CD4-positive, alpha-beta T cell treated with Interleukin-17A for 4 hours (primary cell): ENCODE measurements around the gene HS1BP3.

Experiments
- DNase-seq: peaks from one replicate; pipeline ENCODE4 v3.0.0-alpha.2; 2020; ENCODE audit warnings: mixed read lengths

The HS1BP3 gene

DNA sequence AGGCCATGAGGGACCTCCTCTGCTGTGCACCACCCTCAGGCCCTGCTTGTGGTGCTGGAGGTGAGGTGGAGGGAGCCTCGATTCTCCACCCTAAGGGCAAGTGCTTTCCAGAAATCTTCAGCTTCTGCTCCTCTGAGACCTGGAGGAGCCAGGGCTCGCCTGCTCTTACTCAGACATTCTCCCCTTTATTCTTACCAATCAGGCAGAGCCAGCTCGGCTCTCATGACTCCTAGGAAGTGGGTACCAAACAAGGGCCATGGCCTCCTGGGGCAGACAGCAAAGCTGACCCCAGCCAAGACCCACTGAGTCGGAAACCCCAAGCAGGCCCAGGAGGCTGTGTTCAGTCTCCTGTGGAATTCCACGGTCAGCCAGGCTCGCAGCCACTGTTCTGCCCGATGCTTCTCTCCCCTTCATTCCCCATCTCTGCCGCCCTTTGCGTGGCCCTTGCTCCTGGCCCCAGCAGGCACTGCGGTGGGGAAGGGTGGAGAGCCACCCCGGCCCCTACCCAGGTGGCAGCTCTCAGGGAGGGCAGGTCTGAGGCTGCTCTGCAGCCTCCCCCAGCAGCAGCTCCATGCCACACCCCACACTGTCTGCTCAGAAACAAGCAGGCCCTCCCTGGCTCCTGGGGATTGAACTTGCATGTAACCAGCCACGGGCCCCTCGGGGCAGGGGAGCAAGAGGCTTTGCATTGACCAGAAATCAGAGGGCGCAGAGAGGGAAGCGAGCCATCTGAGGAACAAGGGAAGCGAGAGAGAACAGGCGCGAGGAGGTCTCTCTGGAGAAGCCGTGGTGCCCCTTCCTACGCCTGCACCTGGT is 24.0 kb downstream of the HS1BP3 start:
- DNase-seq = no peak

DNA sequence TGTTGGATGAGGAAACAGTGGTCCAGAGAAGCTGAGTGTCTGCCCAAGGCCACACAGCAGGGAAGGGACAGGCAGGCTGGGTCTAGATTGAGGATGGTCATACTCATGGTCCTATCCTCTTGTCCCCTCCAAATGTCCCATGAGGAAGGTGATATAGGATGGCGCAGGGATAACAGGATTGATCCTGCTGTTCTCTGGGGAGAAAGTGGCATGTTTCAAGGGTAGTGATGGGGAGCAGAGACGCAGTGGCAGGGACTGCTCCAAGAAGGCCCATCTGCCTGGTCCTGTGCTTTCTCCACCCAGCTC is 24.6 kb downstream of the HS1BP3 start:
- DNase-seq = no peak

DNA sequence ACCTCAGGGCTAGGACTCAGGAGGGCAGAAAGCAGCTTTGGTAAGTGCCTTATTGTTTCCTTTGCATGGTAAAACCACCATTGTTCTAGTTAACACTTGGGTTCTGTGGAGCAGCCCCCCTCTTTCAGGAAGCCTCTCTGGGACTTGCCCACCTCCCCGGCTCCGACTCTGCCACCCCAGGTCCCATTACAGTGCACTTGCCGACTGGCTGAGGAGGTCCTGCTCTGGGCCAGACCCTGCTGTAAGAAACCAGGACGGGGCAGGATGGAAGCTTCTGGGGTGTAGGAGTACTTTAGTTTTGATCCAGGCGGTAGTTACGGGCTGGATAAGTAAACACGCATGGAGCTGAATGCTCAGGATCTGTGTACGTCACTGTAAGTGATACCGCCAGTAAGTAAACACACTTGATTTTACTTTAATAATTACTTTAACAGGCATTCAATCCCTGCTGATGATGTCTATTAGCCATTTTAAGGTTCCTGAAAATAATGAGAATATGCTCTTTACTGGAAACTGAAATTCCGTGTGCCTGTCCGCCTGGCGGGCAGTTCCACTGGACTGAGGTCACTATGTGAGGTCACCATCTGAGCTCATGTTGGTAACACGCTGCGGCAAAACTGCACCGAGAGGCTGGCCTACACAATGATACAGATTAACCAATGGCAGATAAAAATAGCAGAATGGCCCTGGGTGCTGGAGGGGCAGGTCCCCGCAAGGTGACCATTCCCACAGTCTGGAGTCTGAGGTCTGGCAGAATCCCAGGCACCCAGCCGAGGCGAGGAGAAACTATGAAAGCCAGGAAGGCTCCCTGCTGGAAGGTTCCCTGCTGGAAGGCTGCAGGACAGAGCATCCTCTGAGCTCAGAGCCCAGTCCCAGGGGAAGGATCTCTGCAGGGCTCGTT is 25.2 kb downstream of the HS1BP3 start:
- DNase-seq = no peak

DNA sequence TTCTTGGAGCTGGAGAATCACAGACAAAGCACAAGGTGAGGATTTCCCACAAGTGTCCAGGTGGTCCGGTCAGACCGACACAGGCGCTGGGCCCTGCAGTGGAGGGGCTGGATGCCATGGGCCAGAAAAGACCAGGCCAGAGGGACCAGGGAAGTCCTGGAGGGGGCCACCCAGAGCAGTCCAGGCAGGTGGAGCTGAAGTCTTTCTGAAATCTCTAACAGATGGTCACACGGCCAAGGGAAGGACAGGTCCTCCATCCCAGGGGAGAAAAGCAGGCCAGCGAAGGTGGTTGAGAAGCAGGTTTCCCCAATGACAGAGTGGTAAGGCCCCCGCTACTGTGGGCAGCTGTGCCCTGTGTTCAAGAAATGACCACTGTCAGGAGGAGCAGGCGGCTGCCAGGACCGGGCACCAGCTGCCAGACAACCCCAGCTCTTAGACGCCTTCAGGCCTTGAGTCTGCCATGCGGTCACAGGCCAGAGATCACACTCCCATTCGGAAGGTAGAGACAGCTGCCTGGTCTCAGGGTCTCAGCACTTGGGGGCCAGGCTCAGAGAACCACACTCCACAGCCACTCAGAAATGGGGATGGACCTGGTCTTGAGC is 25.9 kb downstream of the HS1BP3 start:
- DNase-seq = no peak

DNA sequence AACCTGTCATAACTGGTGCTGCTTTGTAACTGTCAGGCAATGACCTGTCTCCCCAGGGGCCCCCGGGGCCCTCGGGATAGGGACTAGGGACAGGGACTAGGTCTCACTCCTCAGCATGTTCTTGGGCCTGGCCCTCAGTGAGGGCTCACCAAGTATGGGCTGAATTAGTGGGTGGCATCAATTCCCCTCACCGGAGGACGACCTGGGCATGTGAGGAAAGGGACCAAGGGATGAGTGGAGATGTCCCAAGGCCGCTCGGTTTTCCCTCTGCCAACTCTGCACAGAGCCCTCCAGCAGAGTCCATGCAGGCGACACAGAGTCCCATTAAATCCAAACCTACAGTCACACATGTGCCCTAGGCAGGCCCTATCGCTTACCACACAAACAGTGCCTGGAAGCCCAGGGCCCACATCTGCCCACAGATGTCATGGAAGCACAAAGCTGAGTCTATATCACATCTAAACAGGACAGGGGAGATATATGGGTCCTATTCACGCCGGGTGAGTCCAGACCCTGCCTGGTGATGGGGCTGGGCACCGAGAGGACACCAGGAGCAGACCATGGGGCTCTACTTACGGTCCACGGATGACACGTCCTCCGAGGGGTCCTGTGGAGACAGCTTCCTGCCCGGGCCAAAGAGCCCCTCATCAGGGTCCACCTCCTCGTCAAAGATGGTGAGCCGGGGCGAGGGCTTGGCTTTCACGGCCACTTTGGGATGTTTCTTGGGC is 26.6 kb downstream of the HS1BP3 start:
- DNase-seq = no peak

DNA sequence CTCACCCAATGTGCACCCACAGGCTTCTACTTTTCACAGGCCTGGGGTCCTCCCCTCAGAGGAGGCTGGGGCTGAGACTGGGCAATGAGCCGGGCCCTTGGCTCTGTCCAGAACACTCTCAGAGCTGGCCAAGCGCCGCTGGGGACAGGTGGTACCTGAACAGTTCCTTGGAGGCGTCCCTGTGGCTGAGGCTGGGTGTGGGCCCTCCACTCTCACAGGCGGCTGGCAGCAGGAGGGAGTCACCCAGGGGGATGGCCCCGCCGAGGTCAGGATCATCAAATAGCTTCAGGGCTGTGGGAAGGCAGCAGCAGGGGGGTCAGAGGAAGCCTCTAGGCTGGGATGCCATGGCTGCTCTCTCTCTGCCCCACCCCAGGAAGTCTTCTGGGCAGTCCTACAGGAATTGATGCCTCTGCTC is 27.1 kb downstream of the HS1BP3 start:
- no peak for DNase-seq

DNA sequence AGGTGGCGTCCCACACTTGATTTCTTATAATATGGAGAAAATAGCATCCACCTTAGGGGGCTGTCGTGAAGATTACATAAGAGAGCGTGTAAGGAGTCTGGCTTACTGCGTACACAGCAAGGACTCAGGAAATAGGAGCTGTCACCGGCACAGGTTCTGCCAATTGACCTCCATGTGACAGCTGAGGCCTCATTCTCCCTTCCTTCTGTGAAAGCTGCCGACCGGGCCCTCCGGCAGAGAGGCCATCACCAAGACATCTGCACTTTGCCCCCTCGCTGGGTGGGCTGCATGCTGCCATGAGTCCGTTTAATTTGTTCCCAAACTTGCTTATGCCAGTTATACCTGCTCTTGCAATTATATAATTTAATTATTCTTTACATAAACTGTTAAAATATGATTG is 27.7 kb downstream of the HS1BP3 start:
- DNase-seq = no peak

DNA sequence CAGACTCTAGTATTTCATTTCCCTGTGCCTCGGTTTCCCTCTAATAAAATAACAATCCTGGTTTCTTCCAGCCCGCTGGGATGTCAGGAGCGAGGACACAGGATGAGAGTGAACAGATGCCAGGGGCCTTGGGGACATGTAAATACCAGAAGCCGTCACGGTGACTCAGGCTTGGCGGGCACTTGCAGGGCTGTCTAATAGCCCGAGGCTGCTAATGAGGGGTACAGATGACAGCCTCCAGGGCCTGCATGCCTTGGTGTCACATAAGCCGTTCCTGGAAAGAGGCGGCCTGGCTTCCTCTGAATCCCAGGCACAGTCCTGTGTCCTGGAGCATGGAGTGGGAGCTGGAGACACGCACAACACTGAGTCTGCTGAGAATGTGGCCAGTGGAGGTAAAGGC is 28.2 kb downstream of the HS1BP3 start:
- DNase-seq = no peak

DNA sequence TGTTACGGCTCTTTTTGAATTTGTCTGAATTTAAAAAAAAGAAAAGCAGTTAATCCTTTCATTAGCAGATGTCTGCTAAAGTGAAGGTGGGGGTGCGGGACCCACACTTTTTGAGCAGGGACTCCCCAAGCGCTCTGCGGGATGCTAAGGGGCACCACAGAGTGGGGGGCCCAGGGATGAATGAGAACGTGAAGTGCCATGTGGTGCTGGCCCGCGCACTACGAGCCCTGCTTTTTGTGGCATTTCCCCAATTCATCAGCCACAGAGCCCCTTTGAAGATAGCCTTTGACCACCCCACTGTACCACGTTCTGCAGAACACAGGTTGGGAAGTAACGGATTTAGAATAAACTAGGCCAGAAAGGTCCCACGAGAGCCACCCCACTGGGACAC is 28.6 kb downstream of the HS1BP3 start:
- DNase-seq = no peak

DNA sequence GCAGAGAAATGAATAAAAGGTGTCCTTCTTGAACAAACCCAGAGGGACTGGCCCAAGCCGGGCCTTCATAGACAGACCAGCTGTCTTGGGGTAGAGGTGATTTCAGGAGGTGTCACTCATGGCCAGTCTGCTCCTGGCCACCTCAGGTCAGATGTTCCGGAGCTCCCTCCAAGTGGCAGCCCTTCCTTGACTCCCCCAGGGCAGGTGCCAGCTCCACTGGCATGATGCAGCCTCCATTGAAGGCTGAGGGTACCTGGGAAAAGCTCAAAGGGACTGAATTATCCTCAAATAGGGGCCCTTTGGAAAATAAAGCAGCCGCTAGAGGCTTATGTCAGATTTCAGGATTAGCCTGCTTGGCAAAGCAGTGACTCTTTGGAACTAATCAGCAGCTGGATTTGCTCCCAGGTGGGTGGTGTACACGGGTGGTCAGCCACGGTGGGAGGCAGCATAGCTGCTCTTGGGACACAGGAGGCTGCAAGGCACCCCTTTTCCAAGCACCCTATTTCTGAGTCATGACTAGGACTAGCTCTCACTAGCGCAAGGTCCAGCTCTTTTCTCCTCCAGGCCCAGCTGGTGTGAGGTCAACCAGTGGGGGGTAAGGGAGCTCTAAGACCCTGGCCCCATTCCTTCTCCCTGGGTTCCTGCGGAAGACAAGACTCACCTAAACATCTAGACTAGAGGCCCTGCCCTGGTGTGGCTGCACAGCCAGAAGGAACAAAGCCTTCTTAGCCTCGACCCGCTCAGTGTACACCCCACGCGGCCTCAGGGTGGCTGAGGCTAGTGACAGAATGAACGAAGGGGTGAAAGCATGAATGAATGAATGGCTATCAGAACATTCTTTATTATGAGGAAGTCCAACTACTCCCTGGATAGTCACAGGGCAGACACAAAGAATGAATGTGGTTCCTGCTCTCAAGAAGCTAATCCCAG is 29.3 kb downstream of the HS1BP3 start:
- no peak for DNase-seq

DNA sequence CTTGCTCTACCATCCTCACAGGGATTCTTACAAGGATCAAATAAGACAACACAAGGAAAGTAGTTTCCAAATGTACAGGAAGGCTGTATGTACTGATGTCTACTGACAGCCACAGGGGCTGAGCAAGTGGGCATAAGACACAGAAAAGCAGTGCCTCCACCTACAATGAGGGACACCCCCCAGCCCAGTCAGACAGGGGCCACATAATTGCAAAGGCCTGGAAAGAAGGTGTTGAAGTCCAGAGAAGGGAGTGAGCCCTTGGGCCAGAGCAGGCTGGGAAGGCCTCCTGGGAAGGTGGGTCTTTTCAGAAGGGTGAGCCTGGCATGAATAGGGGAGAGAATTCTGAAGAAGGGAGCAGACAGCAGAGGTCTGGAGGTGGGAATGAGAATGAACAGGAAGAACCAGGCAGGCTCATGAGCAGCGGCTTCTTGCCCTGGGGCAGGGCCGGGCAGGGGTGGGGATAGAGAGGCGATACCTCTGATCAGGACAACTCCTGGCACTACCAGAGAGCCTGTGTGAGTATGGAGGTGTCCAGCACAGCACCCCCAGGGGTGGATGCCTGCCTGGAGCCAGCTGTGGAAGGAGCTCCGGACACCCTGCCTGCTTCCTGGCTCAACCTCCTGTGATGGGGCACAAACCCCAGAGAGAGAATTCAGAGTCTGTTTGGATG is 30.1 kb downstream of the HS1BP3 start:
- no peak for DNase-seq

DNA sequence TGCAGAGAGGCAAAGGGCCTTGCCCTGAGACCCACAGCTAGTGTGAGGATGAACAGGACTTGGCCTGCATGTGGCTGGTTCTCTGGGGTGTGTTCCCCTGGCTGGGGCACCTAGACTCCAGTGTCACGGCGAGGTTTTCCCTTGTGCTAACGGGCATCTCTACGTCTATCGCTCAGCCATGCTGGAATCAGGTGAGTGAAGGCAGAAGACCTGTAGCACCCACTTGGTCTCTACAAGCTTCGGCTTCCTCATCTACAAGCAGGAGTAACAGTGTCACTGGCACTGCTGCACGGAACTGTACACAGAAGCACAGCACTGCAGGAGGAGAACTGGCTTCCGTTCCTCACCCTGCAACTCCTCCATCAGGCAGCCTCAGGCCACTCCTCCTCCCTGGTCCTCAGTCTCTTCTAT is 30.6 kb downstream of the HS1BP3 start:
- no peak for DNase-seq

DNA sequence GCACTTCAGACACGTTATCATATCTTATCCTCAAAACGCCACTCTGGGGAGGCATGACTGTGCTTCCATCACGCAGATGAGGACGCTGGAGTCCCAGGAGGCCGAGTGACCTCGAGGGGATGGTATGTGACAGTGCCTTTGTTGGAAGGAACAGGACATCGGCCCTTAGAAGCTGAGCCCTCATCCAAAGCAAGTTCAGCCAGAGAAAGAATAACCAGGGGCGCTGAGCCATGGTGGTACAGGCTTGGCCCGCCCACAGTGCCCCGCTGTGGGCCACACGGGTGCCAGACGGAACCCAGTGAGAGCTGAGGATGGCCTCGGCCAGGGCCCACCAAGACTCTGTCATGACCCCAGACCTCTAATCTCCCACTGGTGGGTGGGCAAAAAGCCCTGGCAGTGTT is 31.3 kb downstream of the HS1BP3 start:
- DNase-seq = no peak

DNA sequence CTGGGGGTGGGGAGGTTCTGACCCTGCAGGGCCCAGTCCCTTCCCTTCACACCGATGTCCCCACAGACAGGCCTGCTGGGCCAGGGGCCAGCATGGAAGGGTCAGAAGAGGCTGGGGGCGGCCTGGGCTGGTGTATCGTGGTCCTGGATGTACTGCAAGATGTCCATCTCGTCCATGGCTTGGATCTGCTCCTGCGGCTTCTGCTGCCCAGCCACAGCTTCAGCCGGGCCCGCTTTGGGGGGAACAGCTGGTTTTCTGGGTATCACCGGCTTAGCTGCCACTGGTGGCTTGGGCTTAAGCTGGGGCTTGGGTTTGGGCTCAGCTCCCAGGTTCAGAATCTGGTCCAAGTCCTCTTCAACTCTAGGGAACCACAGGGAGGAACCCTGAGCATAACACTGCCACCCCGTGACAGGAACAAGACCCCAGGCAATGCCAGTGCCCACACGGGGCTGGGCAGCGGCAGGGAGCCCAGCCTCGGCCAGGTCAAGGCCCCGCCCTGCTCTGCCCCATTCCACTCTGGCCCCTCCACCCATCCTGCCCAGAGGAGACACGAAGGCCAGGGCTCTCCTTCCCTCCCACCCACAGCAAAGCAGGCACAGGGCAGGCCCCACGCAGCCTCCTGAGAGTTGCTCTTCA is 31.9 kb downstream of the HS1BP3 start:
- no peak for DNase-seq

DNA sequence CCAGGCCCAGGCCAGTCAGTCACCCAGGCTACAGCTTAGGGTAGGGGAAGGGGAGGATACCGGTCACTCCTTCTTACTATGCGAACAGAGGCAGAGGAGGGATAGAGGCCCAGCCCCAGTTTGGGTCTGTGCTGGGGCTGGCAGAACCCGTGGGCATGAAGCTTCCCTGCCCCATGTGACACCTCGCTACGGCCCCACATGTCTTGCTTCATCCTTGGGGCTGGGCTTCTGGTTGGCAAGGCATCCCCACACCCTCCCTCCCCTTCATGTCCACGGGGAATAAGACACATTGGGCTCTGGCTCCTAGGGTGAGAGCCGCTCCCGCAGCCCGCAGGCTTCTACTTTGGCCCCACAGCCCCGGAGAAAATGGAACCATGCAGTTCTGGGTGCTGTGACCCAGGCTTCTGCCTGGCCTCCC is 32.4 kb downstream of the HS1BP3 start:
- DNase-seq = no peak

DNA sequence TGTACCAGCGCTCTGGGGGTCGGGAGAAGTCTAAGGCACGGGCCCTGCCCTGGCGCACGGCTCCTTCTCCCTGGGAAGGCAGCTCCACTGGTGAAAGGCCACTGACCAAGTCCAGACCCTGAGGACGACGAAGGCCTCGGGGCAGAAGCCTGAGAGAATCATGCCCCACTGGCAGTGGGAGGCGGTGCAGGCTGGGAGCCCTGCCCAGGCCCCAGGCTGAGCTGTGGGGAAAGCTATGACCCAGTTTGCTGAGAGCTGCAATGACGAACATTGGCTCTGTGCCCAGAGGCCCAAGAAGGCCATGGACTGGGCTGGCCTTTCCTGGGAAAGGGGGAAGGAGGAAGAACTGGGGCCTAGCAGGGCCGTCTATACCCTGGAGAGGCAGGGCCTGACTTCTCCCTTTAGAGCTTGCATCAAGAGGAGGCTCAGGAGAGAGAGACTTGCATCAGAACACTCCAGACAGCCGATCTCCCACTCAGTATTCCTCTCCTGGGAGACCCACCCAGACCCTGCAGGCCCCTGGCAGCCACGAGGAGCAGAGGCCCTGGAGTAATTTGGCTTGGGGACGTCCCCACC is 32.9 kb downstream of the HS1BP3 start:
- no peak for DNase-seq

DNA sequence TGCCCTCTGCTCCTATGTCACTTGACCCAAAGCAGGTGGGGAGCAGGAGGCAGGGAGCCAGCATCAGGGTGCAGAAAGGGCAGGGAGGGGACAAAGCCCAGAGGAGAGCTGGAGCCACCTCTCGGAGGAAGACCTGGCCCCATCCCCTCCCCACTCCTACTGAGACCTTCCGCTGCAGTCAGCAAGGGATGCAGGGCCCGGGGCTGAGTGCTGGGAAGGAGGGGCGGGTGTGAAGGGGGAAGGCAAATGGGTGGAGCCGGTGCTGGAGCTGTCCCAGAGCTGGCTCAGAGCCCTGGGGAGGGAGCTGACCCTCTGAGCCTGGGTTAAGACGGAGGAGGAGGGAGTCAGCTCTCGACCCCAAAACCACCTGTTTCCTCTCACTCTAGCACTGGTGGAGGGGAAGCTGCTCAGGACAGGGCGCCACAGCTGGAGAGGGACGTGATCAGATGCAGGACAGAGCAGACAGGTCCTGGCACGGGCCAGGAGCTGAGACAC is 33.8 kb downstream of the HS1BP3 start:
- DNase-seq = no peak

DNA sequence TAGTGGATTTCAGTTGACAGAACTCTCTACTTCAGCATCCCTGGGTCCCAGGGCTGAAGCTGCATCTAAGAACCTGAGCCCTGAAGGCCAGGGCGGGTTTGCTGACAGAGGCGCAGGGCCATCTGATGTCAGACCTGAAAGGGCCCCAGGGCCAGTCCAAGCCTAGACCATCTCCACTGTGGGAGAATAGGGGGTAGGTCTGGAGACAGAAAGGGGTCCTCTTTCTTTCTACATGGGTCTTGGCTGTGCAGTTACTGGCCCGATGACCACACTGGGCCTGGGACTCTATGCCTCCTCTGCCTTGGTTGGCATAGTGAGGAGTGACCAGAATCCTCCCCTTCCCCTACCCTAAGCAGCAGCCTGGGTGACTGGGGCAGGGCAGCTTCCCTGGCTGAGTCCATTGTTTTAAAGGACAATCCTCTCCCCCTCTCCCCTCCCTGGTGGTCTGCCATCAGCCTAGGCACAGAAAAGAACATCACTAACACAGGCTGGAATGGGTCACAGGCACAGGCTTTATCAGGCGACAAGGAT is 34.5 kb downstream of the HS1BP3 start:
- DNase-seq = no peak

DNA sequence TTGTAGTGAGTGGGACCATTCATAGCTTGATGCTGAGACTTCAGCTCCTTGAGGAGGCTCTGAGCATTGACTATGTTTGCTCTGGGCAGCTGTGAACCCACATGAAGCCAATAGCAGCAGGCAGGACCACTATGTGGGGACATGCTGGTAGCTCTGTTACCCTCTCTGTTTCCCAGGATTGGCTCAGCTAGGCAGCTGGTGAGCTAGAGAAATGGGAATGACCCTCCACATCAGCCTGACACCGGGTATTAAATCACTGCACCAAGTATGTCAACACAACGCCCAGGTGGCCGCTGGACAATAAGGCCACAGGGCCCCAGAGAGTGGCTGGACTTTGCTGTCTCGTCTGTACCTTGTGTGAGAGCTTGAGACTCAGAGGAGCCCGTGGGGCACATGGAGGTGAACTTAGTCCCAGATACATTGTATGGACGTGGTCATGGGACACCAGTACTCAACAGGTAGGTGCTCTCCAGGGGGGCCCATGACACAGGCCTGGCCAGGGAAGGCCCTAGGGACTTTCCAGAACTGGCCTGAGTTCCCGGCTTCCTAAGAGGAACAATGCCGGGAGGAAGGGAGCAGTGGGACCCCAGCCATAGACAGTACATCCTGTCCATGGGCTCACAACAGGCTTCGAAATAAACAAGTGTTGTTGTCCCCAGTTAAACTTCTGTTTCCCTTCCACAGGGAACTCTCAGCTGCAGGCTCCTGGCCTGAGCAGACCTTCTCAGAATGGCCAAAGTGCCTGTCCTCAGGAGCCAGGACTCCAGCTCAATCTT is 35.2 kb downstream of the HS1BP3 start:
- DNase-seq = no peak
